ENCODE data around the gene DUSP22. TPM values are rescaled to one million over a fixed set of nuclear protein-coding genes. Genes with fewer than 3 reads are reported as not detected.
"Not testable (repeated sequence)": the region's sequence is repeated elsewhere in the genome, so short reads cannot be mapped to it uniquely, and the experiment has no call there.

The DUSP22 gene
- total and polyA plus RNA-seq, 2 of the 8 experiments (the other 6 are each of a cell fraction or from before 2014, with no cell fraction given) = 15.5 to 32.4 TPM

DNA sequence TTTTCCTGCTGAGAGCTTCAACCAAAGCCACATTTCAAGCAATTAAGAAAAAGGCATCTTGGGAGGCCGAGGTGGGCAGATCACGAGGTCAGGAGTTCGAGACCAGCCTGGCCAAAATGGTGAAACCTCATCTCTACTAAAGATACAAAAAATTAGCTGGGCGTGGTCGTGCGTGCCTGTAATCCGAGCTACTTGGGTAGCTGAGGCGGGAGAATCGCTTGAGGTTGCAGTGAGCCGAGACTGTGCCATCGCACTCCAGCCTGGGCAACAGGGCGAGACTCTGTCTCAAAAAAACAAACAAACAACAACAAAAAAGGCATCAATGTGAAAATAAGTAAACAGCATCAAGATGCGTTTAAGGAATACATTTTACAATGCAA, 85.3 kb downstream of the DUSP22 start:
- H2AK5ac ChIP-seq (ENCODE audit: low read depth, low read length); H2AFZ ChIP-seq (ENCODE audit: low read length); H3K4ac ChIP-seq (replicated peaks; ENCODE audit: insufficient read length, low read depth, low read length); H3K23ac ChIP-seq (ENCODE audit: insufficient read length); H3K14ac ChIP-seq (ENCODE audit: insufficient read length); H4K20me1 ChIP-seq (replicated peaks in 1 of 2; ENCODE audit: control insufficient read depth in 1 of 2, insufficient read depth in 2 of 2, low read length in 2 of 2); H3K9ac ChIP-seq (replicated peaks in 1 of 4; ENCODE audit: extremely low read depth in 1 of 4, low read depth in 3 of 4, low read length in 3 of 4); H4K8ac ChIP-seq (ENCODE audit: extremely low read depth, insufficient read depth, low read length); H4K91ac ChIP-seq (replicated peaks; ENCODE audit: insufficient read length, low read length); H4K5ac ChIP-seq (ENCODE audit: insufficient read length, low read depth, low read length); H3K23me2 ChIP-seq (ENCODE audit: low read depth, low read length); H3K79me2 ChIP-seq (ENCODE audit: control insufficient read depth in 1 of 2, insufficient read depth in 2 of 2, low read length in 2 of 2); H3K27me3 ChIP-seq (replicated peaks in 1 of 4; ENCODE audit: control insufficient read depth in 3 of 4, extremely low read depth in 1 of 4, insufficient read depth in 3 of 4, low read length in 3 of 4); H3K27ac ChIP-seq (ENCODE audit: low read depth, low read length); H2BK5ac ChIP-seq (ENCODE audit: low read depth, low read length); H2BK12ac ChIP-seq (ENCODE audit: low read depth, low read length); H3K18ac ChIP-seq (ENCODE audit: extremely low read depth, low read length); H3K4me1 ChIP-seq (replicated peaks in 1 of 4; ENCODE audit: control insufficient read depth in 3 of 4, insufficient read depth in 4 of 4, low read length in 3 of 4); H3K4me2 ChIP-seq (ENCODE audit: insufficient read depth in 1 of 2, low read depth in 2 of 2, low read length in 2 of 2); H3K79me1 ChIP-seq (ENCODE audit: low read depth, low read length); H3K4me3 ChIP-seq (ENCODE audit: extremely low read depth in 1 of 4, insufficient read depth in 2 of 4, low read depth in 3 of 4, low read length in 4 of 4); DNase-seq (ENCODE audit: low read depth in 1 of 2, low spot score in 2 of 2); H2BK15ac ChIP-seq (ENCODE audit: low read length); H3K56ac ChIP-seq (replicated peaks; ENCODE audit: insufficient read length, low read depth, low read length); H2BK20ac ChIP-seq (ENCODE audit: low read length); H3K36me3 ChIP-seq (ENCODE audit: control insufficient read depth in 2 of 4, insufficient read depth in 4 of 4, low read length in 3 of 4); H2BK120ac ChIP-seq (replicated peaks; ENCODE audit: low read depth, low read length); POLR2A ChIA-PET (ENCODE audit: partially characterized antibody); FAIRE-seq: not testable (repeated sequence)
- WGBS, 2 experiments (ENCODE audit: extremely low coverage in 1 of 2, insufficient coverage in 1 of 2, insufficient read length in 1 of 2, insufficient replicate concordance in 2 of 2, low coverage in 1 of 2, low lambda C conversion rate in 2 of 2, missing lambda C conversion rate in 1 of 2) = 90% methylated on average over 13 of the region's 13 CpGs; no CpG with 5 or more reads in 1 of the 2 experiments
- peaks cover 46 to 66% of the 10 kb centered on the region in 2 experiments; a peak in 3 of 4 replicates for H3K9me3 ChIP-seq (ENCODE audit: insufficient read depth in 2 of 2, low read depth in 1 of 2, low read length in 1 of 2)
- CTCF ChIA-PET (ENCODE audit: partially characterized antibody) = interaction anchor here (0.9 to 2.3 kb wide), 2 partner anchors 161 to 187 kb away, joined by 3 to 8 read pairs; no protein-coding TSS in a partner anchor
